ENCODE measurements around the gene PSMB2.

The PSMB2 gene

DNA sequence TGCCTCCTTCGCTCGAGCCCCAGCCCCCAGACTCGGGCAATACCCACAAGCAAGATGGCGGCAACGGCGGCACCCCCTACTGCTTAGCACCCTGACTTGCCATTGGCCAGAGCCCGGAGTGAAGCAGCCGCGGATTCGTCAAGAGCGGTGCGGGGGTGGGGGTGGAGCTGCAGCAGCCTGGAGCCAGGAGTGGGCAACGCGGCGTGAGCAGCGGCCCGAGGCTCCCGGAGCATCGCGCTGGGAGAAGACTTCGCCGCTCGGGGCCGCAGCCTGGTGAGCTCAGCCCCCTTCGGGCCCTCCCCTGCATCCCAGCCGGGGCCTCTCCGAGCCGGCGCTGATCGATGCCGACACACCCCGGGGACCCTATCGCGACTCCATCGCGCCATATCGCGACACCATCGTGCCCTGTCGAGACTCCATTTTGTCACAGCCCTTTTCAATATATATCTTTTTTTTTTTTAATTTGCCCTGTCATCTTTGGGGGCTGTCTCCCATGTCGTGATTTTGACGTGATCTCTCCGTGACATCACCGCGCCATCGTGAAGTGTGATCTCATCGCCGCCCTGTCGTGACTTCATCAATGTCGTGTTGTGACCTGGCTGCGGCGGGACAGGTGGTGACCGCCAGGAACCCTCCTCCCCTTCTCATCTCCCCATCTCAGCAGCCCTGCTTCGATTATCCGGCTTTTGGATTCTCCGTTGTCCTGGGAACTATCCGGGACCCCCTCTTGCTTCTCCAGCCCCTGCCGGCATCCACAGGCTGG, 83.5 kb downstream of the PSMB2 start, which contains the start of gene NCDN (continued):
- peak; percentile 13 for TF ChIP-seq ZBTB10 (tag by site-specific recombination; IDR thresholded peaks at IDR 0.05)
- no peak for TF ChIP-seq ZNF366 (tag by site-specific recombination; conservative IDR thresholded peaks at IDR 0.05)
- TF ChIP-seq ZNF560 (tag by site-specific recombination; IDR thresholded peaks at IDR 0.05; ENCODE audit: borderline replicate concordance): no peak
- no peak for TF ChIP-seq ZNF10 (tag by site-specific recombination; IDR thresholded peaks at IDR 0.05)
- TF ChIP-seq ZNF670 (tag by site-specific recombination; IDR thresholded peaks at IDR 0.05; ENCODE audit: low read depth): no peak
- TF ChIP-seq ZNF449 (tag by site-specific recombination; IDR thresholded peaks at IDR 0.05): no peak
- TF ChIP-seq, protein P1, sequence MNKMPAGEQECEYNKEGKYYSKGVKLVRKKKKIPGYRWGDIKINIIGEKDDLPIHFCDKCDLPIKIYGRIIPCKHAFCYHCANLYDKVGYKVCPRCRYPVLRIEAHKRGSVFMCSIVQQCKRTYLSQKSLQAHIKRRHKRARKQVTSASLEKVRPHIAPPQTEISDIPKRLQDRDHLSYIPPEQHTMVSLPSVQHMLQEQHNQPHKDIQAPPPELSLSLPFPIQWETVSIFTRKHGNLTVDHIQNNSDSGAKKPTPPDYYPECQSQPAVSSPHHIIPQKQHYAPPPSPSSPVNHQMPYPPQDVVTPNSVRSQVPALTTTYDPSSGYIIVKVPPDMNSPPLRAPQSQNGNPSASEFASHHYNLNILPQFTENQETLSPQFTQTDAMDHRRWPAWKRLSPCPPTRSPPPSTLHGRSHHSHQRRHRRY (tag by site-specific recombination; IDR thresholded peaks at IDR 0.05): no peak; the same call in 1 of the 2 replicates
- no peak for TF ChIP-seq ZNF521 (tag by site-specific recombination; IDR thresholded peaks at IDR 0.05)
- TF ChIP-seq, protein P2, sequence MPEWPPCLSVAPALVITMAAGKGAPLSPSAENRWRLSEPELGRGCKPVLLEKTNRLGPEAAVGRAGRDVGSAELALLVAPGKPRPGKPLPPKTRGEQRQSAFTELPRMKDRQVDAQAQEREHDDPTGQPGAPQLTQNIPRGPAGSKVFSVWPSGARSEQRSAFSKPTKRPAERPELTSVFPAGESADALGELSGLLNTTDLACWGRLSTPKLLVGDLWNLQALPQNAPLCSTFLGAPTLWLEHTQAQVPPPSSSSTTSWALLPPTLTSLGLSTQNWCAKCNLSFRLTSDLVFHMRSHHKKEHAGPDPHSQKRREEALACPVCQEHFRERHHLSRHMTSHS (tag by site-specific recombination; IDR thresholded peaks at IDR 0.05): no peak
- TF ChIP-seq ZNF747 (tag by site-specific recombination; IDR thresholded peaks at IDR 0.05): no peak
- peak; percentile 79 for TF ChIP-seq GLIS1 (tag by site-specific recombination; IDR thresholded peaks at IDR 0.05)
- TF ChIP-seq ZEB2 (tag by site-specific recombination; IDR thresholded peaks at IDR 0.05): peak; percentile 94
- TF ChIP-seq ZBTB1 (tag by site-specific recombination; IDR thresholded peaks at IDR 0.05): peak; percentile 81; the same call in 1 of the 2 replicates
- no peak for TF ChIP-seq HOXC10 (CRISPR knock-in tag; IDR thresholded peaks at IDR 0.05)
- no peak for TF ChIP-seq ZNF292 (tag by site-specific recombination; IDR thresholded peaks at IDR 0.05; ENCODE audit: borderline replicate concordance, low read depth)
- peak; percentile 49; the same call in 1 of the 2 replicates for TF ChIP-seq ZFP37 (tag by site-specific recombination; IDR thresholded peaks at IDR 0.05)
- peak; percentile 77 for TF ChIP-seq ZNF639 (tag by site-specific recombination; IDR thresholded peaks at IDR 0.05)
- TF ChIP-seq ZNF146 (tag by site-specific recombination; IDR thresholded peaks at IDR 0.05): no peak
- TF ChIP-seq ZNF561 (tag by site-specific recombination; IDR thresholded peaks at IDR 0.05; ENCODE audit: borderline replicate concordance): peak; percentile 36
- TF ChIP-seq ZNF133 (tag by site-specific recombination; IDR thresholded peaks at IDR 0.05): no peak
- TF ChIP-seq ZNF239 (tag by site-specific recombination; IDR thresholded peaks at IDR 0.05): no peak
- TF ChIP-seq KLF10 (tag by site-specific recombination; IDR thresholded peaks at IDR 0.05): peak; percentile 80
- TF ChIP-seq ZBTB49 (tag by site-specific recombination; IDR thresholded peaks at IDR 0.05; ENCODE audit: low read depth): no peak
- TF ChIP-seq ZBTB8A (tag by site-specific recombination; IDR thresholded peaks at IDR 0.05): peak; percentile 71
- peak; percentile 22; the same call in 1 of the 2 replicates for TF ChIP-seq MZF1 (tag by site-specific recombination; IDR thresholded peaks at IDR 0.05; ENCODE audit: borderline replicate concordance)
- no peak for TF ChIP-seq ZNF354C (tag by site-specific recombination; IDR thresholded peaks at IDR 0.05; ENCODE audit: borderline replicate concordance, low read depth)
- TF ChIP-seq OSR2 (tag by site-specific recombination; IDR thresholded peaks at IDR 0.05): peak; percentile 14; the same call in 1 of the 2 replicates
- TF ChIP-seq, protein P3, sequence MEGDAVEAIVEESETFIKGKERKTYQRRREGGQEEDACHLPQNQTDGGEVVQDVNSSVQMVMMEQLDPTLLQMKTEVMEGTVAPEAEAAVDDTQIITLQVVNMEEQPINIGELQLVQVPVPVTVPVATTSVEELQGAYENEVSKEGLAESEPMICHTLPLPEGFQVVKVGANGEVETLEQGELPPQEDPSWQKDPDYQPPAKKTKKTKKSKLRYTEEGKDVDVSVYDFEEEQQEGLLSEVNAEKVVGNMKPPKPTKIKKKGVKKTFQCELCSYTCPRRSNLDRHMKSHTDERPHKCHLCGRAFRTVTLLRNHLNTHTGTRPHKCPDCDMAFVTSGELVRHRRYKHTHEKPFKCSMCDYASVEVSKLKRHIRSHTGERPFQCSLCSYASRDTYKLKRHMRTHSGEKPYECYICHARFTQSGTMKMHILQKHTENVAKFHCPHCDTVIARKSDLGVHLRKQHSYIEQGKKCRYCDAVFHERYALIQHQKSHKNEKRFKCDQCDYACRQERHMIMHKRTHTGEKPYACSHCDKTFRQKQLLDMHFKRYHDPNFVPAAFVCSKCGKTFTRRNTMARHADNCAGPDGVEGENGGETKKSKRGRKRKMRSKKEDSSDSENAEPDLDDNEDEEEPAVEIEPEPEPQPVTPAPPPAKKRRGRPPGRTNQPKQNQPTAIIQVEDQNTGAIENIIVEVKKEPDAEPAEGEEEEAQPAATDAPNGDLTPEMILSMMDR (tag by site-specific recombination; IDR thresholded peaks at IDR 0.05): peak; percentile 10; the same call in 1 of the 2 replicates

Data from HEK293 (cell line).